ENCODE results near the gene KCNJ1. TPM values are rescaled to one million over a fixed set of nuclear protein-coding genes. Genes with fewer than 3 reads are reported as not detected.

Gene KCNJ1
- total and polyA plus RNA-seq, 2 donors (not counting 3 experiments of a cell fraction or from before 2014, with no cell fraction given) = not detected

- Histone ChIP-seq H3K4me2 (ENCODE audit: insufficient read depth, low read length) (no peak overlapping the region), H3K27ac (ENCODE audit: insufficient read depth, low read depth, low read length) (no peak overlapping the region), H3K79me2 (ENCODE audit: control insufficient read depth, insufficient read depth, low read length) (no peaks in the 10 kb centered on the region), H3K36me3 (ENCODE audit: control insufficient read depth in 2 of 2, extremely low read depth in 1 of 2, insufficient read depth in 2 of 2, low read length in 2 of 2) (peaks cover 0 to 2% of the 10 kb centered on the region in 2 experiments), H3K9ac (replicated peaks; ENCODE audit: extremely low read depth, insufficient read depth, low read length) (no peak overlapping the region), H3K27me3 (ENCODE audit: control insufficient read depth in 2 of 2, insufficient read depth in 2 of 2, low read length in 2 of 2) (no peaks in the 10 kb centered on the region), H3K9me1 (replicated peaks; ENCODE audit: control insufficient read depth, extremely low read depth, insufficient read depth, low read length) (no peaks in the 10 kb centered on the region), H3K4me3 (replicated peaks in 1 of 3; ENCODE audit: insufficient read depth in 1 of 3, low read depth in 1 of 3, low read length in 3 of 3) (no peak overlapping the region), H4K20me1 (replicated peaks; ENCODE audit: control insufficient read depth, extremely low read depth, insufficient read depth, low read length) (no peaks in the 10 kb centered on the region), H3K9me3 (replicated peaks; ENCODE audit: control insufficient read depth, insufficient read depth, low read length) (no peaks in the 10 kb centered on the region), H2AFZ (ENCODE audit: low read depth, low read length) (no peak overlapping the region), H3K4me1 (ENCODE audit: control insufficient read depth, extremely low read depth, insufficient read depth, low read length) (peaks cover 13% of the 10 kb centered on the region)
- CTCF ChIA-PET = interaction anchor here (0.8 to 2.0 kb wide), 6 partner anchors 10 to 649 kb away, joined by 3 to 5 read pairs (median 4); no protein-coding TSS in a partner anchor
- TF ChIP-seq MAX (IDR thresholded peaks at IDR 0.05; ENCODE audit: insufficient read depth, insufficient read length) = no peak
- no peak for TF ChIP-seq POLR2AphosphoS5 (IDR thresholded peaks at IDR 0.05; ENCODE audit: insufficient read depth, low read depth, low read length)
- TF ChIP-seq EZH2 (IDR thresholded peaks at IDR 0.05; ENCODE audit: borderline replicate concordance, low read depth, low read length, severe bottlenecking) = no peak
- TF ChIP-seq POLR2A (IDR thresholded peaks at IDR 0.05; ENCODE audit: low read depth, low read length) = no peak
- intact Hi-C loops (cut with micrococcal nuclease) = no loop called here
- POLR2A ChIA-PET = no interaction called here
- no TSS peak for BruUV-seq (replicated peaks)
- dilution Hi-C loops (cut with MboI; ENCODE audit: extremely low pct_ligation_motif_present, low sequenced_read_pairs) = no loop called here
- FAIRE-seq (no peak), DNase-seq (ENCODE audit: low read depth, low spot score) (no peak)
Observed at GRCh38 chr11:128821556-128821955, 45.5 kb downstream of the KCNJ1 start.

DNA sequence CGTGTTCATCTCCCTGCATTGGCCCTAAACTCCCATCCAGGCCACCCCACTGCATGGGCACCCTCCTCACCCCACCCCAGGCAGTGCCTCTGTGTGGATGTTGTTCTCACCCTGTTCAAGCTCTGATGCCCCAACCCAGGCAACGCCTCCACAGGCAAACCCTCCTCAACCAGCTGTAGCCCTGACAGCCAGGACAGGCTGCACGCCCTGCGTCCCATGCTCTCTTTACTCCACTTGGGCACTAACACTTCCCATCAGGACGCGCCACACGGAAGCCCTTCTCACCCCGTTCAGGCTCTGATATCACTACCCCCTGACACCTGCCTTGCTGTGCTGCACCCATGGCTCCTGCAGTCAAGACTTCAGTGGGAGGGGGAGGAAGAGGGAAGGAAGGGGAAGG is 47.9 kb downstream of the KCNJ1 start:
- Histone ChIP-seq H3K36me3 (ENCODE audit: control insufficient read depth in 2 of 2, extremely low read depth in 1 of 2, insufficient read depth in 2 of 2, low read length in 2 of 2) (peaks cover 0 to 2% of the 10 kb centered on the region in 2 experiments), H3K4me1 (ENCODE audit: control insufficient read depth, extremely low read depth, insufficient read depth, low read length) (no peaks in the 10 kb centered on the region), H3K9me3 (replicated peaks; ENCODE audit: control insufficient read depth, insufficient read depth, low read length) (no peaks in the 10 kb centered on the region), H4K20me1 (replicated peaks; ENCODE audit: control insufficient read depth, extremely low read depth, insufficient read depth, low read length) (no peaks in the 10 kb centered on the region), H3K4me3 (replicated peaks in 1 of 3; ENCODE audit: insufficient read depth in 1 of 3, low read depth in 1 of 3, low read length in 3 of 3) (no peak overlapping the region), H3K27me3 (ENCODE audit: control insufficient read depth in 2 of 2, insufficient read depth in 2 of 2, low read length in 2 of 2) (no peaks in the 10 kb centered on the region), H2AFZ (ENCODE audit: low read depth, low read length) (no peak overlapping the region), H3K27ac (ENCODE audit: insufficient read depth, low read depth, low read length) (no peak overlapping the region), H3K9ac (replicated peaks; ENCODE audit: extremely low read depth, insufficient read depth, low read length) (no peak overlapping the region), H3K79me2 (ENCODE audit: control insufficient read depth, insufficient read depth, low read length) (no peaks in the 10 kb centered on the region), H3K9me1 (replicated peaks; ENCODE audit: control insufficient read depth, extremely low read depth, insufficient read depth, low read length) (no peaks in the 10 kb centered on the region), H3K4me2 (ENCODE audit: insufficient read depth, low read length) (no peak overlapping the region)
- ChIA-PET POLR2A (no interaction called here), CTCF (no interaction called here)
- no peak for FAIRE-seq
- dilution Hi-C loops (cut with MboI; ENCODE audit: extremely low pct_ligation_motif_present, low sequenced_read_pairs) (no loop called here), intact Hi-C loops (cut with micrococcal nuclease) (no loop called here)
- no peak for DNase-seq (ENCODE audit: low read depth, low spot score)
- no TSS peak for BruUV-seq (replicated peaks)
- no peak for TF ChIP-seq MAX (IDR thresholded peaks at IDR 0.05; ENCODE audit: insufficient read depth, insufficient read length)
- no peak for TF ChIP-seq JUN (IDR thresholded peaks at IDR 0.05; ENCODE audit: borderline replicate concordance, insufficient read depth, insufficient read length, low read depth)
- no peak for TF ChIP-seq FOS (IDR thresholded peaks at IDR 0.05; ENCODE audit: borderline replicate concordance, insufficient read depth, low read length)
- TF ChIP-seq POLR2A (IDR thresholded peaks at IDR 0.05; ENCODE audit: low read depth, low read length) = no peak
